ENCODE measurements around the gene CTXN1.
A peak's percentile ranks its signal among the peaks of the same experiment; 100 is the strongest.
"Not testable (repeated sequence)": the region's sequence is repeated elsewhere in the genome, so short reads cannot be mapped to it uniquely, and the experiment has no call there.

Gene CTXN1

DNA sequence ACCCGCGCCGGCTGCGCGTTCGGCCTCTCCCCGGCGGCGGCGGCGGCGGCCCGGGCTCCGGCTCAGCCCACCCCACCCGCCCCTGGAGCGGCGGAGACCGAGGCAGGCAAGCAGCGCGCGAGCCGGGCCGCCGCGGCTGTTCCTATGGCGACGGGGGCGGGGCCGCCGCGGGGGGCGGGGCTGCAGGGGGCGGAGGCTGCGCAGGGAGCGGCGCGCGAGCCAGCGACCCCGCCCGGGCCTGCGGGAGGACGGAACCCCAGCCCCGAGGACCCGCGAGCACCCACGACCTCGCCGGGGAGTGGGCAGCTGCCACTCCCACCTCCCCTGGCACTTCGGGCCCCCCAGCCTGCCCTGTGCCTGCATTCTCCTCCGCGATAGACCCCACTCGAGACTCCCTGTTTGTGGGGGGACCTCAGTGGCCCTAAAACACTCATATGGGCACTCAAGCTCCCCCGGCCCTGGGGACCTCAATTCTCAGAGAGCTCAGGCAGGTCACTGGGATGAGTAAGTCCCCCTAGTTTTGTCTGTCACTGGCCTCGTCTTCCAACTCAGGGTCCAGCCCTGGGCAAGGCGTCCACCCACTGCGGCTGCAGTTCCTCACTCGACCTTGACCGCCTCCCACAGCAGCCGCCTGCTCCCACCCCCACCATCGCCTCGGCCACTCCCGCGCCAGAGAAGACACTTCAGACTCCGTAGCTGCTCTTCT lies at the start of gene CTXN1:
Gene CTXN1 (minus strand): TSS at position 115 of the 706 bp plus-strand sequence. CDS start 597 bp downstream, outside the sequence.
- peak; percentile 81 for DNase-seq

GRCh38 chr19:7975037-7975436 lies 49.1 kb upstream of the CTXN1 start:
- no peak for DNase-seq

DNA sequence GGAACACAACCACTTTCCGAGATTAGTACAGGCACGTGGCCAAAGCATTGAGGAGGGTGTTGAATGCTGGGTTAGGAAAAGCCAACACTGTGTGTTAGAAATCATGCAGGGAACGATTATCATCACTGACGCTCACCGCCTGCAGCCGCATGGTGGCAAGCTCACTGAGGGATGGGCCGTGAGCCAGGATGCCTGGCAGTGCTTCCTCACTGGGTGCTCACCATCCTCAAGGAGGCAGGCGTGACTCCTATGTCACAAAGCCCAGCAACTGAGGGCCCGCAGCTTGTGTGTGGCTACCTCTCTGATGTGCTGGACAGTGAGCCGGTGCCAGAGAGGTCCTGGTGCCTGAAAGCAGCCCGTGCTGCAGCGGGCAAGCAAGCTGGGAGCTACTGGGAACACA lies 47.9 kb upstream of the CTXN1 start:
- no peak for DNase-seq

GRCh38 chr19:7971553-7972520 lies 45.9 kb upstream of the CTXN1 start:
- DNase-seq = no peak

GRCh38 chr19:7970716-7971448 lies 44.9 kb upstream of the CTXN1 start:
- peak; percentile 10 for DNase-seq

DNA sequence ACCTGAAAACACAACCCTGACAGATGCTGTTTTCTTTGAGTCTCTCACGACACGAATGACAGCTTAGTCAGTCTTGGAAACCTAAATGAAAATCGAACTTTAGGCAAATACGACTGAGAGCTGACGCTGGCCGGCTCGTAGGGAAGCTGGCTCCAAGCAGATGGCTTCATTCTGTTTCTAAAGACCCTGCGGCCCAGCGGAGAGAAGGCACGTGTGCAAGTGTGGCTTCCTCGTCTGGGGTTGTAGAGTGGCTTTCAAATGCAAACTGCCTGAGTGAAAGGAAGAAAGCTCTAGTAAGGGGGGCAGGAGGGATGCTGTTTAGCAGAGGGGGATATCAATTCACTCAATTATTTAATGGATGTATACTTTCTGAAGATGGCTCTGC lies 43.6 kb upstream of the CTXN1 start:
- no peak for DNase-seq

GRCh38 chr19:7968796-7969554 lies 43.0 kb upstream of the CTXN1 start:
- no peak for DNase-seq

- DNase-seq = no peak
Observed at GRCh38 chr19:7968008-7968795, 42.3 kb upstream of the CTXN1 start.

DNA sequence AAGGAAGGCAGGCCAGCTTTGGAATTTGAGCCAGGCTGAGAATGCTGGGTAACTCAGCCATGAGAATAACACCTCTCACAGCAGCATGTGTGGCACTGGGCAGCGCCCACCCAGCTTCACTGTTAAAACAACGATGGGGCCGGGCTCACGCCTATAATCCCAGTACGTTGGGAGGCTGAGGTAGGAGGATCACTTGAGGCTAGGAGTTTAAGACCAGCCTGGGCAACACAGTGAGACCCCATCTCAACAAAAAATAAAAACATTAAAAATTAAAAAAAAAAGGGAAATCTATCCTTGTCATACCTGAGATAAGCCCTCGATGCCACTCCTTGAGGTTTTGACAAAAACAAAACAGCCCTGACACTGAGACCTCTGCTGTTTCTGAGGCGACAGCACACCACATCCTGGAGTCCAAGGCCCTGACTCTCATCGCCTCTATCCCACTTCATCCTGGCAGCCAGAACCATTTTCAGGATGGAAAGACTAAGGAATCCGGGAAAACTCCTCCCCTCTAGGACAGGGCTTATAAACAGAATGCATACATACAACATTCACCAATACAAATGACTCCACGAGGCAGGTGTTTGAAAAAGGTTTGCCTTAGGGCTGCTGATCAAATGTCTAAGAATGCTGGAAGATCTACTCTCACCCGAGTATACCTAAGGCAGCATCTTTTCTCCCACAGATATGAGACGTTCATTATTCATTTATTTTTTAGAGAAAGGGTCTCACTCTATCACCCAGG lies 40.2 kb upstream of the CTXN1 start:
- no peak for DNase-seq

DNA sequence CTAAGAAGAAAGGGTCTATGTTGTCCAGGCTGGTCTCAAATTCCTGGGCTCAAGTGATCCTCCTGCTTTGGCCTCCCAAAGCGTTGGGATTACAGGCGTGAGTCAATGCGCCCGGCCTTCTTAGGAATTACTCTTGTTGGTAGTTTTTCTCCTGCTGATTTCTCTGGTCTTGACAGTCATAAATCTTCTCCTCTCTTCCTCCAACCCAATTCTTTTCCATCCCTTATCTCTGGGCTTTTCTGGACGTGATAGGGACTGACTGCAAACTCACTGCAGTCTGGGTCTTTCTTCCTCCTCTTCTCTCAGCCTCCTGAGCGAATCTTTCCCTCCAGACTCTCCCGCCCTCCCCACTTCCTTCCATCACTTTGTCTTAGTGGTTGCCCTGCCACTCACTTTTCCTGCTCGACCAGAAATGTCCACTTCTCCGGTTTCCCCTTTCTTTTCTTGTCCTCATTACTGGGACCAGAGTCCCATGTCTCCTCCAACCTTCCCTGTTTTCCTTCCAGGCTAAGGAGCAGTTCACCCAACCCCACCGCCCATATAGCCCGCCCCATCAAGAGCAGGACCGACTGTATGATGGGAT lies 39.4 kb upstream of the CTXN1 start:
- no peak for DNase-seq

- DNase-seq = no peak
Observed at GRCh38 chr19:7963566-7963965, 37.6 kb upstream of the CTXN1 start.

DNA sequence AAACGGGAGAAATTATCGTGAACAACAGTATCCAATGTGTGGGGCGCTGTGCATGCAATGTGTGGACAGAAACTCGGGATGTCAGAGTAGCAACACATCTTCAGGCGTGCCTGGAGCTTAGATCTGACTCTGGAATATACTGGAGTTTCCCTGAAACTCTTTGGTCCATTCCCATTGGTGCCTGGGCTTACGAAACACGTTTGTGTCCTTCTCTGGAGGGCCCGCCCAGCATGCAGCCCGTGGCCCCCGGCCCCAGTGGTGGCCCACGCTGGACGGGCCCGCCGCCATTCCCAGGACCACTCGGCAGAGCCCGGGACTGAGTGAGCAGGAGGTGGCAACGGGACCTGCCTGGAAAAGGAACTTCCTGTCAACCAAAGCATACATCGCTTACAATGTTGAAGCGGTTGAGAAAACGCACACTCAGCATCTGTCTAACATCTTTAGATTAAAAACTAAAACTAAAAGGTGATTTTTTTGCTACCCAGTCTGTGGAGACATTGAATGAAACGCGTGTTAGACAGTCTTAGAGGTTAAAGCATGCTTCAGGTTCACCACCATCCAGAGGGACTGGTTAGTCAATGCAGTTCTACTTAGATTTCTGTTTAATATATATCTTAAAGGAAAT lies 36.8 kb upstream of the CTXN1 start:
- no peak for DNase-seq

GRCh38 chr19:7961920-7962626 lies 36.1 kb upstream of the CTXN1 start:
- DNase-seq = no peak

- not testable (repeated sequence) for DNase-seq
Observed at GRCh38 chr19:7961082-7961481, 35.1 kb upstream of the CTXN1 start.

GRCh38 chr19:7959211-7959610 lies 33.3 kb upstream of the CTXN1 start:
- DNase-seq = no peak

DNA sequence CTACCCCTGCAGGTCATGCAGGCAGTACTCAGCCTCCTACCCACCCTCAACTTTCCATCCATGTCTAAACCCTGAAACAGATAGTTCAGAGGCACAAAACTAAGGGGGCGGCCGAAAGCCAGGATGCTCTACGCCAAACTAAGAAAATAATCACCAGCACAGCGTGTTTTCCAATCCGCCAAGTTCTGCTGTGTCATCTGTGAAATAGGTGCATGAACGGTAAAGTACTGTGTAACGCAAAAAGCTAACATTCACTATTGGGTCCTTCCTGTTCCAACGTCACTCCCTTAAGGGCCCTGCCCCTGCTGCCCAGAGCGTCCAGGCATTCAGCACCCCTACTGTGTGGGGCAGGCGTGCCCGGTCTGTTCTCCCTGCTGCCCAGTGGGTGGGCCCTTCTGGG lies 29.8 kb upstream of the CTXN1 start:
- no peak for DNase-seq

DNA sequence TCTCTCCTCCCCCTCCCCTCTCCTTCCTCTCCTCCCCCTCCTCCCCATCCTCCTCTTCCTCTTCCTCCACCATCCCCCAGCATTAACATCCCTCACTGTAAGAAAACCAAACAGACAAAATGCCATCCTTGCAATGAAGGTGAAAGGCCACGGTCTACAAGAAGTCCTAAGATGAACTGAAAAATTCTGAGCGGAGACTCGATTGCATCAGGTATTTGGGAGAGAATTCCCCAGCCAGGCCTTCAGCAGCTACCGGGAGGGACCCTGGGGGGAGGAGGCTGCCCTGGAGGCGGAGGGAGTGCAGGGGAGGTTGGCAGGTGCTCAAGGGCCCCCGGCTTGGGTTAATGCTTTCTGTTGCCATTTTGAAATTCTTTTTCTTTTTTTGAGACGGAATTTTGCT lies 27.6 kb upstream of the CTXN1 start:
- no peak for DNase-seq

DNA sequence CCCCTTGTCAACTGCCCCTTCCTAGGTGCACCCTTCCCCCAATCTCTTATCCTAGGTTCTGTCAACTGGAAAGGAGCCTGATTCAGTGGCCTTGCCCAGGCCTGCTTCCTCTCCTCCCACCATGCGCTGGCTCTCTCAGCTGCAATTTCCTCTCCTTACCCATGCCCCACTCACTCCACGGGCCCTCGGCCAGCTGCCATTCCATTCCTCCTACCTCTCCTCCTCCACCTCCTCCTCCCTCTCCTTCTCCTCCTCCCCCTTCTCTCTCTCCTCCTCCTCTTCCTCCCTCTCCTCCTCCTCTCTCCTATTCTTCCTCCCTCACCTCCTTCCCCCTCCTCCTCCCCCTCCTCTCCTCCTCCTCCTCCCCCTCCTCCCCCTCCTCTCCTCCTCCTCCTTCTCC lies 27.1 kb upstream of the CTXN1 start:
- DNase-seq = no peak

DNA sequence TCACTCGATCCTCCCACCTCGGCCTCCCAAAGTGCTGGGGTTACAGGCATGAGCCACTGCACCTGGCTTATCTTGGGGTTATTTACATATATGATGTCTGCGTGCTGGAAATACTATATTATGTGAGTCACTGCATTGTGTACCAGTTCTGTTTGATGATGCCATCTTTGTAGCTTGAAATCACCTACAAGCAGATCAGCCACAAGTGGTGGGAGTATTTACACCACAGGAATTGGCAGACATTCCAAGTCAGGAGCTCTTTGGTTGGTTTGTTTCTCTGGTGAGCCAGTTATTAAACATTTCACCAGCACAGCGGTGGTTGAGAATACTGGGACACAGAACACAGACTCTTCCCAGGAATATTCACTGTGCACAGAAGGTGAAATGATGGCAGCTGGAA lies 22.0 kb upstream of the CTXN1 start:
- DNase-seq = no peak
